Measurements from ENCODE around the gene RAB28. TPM values are rescaled to one million over a fixed set of nuclear protein-coding genes. Genes with fewer than 3 reads are reported as not detected.

Gene RAB28
- total RNA-seq, 1 donor = 12.3 TPM

DNA sequence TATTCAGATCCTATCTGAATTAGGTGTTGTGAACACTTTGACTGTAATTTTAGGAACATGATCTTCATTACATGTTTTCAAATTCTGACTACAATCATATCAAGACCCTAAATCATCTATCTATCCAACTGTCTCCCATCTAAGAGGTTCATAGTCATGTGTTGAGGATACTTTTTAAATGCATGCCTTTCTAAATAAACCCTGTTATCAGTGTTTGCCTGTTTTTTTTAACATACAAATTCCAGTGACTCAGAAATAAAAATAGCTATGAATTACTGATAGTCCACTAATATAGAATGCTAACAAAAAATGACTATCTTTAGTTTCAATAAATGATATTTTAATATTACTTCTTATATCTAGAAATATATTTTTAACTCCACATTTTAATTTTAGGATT, 8.0 kb downstream of the RAB28 start:
- peaks cover 14% of the 10 kb centered on the region for H3K79me2 ChIP-seq (ENCODE audit: insufficient read depth, low read length)
- no peak overlapping the region for H3K27ac ChIP-seq (ENCODE audit: low read depth, low read length)
- H3K4me1 ChIP-seq (ENCODE audit: insufficient read depth, low read length) = peaks cover 10% of the 10 kb centered on the region
- peaks cover 2% of the 10 kb centered on the region for H4K20me1 ChIP-seq (ENCODE audit: insufficient read depth, low read length)
- no peak for DNase-seq (ENCODE audit: insufficient read length, low spot score, missing footprints)
- no peak overlapping the region for H2AFZ ChIP-seq (ENCODE audit: low read length)
- H3K4me3 ChIP-seq (ENCODE audit: insufficient read depth, low read length) = no peak overlapping the region
- no peaks in the 10 kb centered on the region for H3K36me3 ChIP-seq (ENCODE audit: insufficient read depth, low read length)
- H3K27me3 ChIP-seq (ENCODE audit: insufficient read depth, low read length) = no peaks in the 10 kb centered on the region
- no peaks in the 10 kb centered on the region for H3K9me3 ChIP-seq (ENCODE audit: low read depth, low read length)
- no peak overlapping the region for H3K4me2 ChIP-seq (ENCODE audit: insufficient read depth, low read length)
- TF ChIP-seq CTCF (IDR thresholded peaks at IDR 0.05; ENCODE audit: extremely low read depth, low read depth, low read length) = no peak

DNA sequence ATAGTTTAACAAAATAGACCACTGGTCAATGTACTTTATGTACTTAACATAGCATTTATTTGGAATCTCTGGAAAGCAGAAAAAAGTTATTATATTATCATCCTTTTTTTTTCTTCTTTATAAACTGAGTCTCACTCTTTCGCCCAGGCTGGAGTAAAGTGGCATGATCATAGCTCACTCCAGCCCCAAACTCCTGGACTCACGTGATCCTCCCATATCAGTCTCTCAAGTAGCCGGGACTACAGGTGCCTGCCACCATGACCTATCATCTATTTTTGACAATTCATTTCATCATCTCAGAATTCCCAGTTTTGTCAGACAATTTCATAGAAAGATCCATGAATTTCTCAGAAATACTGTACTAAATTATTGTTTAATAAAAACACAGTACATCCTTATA, 12.7 kb downstream of the RAB28 start:
- TF ChIP-seq CTCF (IDR thresholded peaks at IDR 0.05; ENCODE audit: extremely low read depth, low read depth, low read length) = no peak
- peaks cover 7% of the 10 kb centered on the region for H3K79me2 ChIP-seq (ENCODE audit: insufficient read depth, low read length)
- H3K4me1 ChIP-seq (ENCODE audit: insufficient read depth, low read length) = peaks cover 1% of the 10 kb centered on the region
- no peak overlapping the region for H3K4me2 ChIP-seq (ENCODE audit: insufficient read depth, low read length)
- no peak overlapping the region for H2AFZ ChIP-seq (ENCODE audit: low read length)
- no peak overlapping the region for H3K4me3 ChIP-seq (ENCODE audit: insufficient read depth, low read length)
- no peaks in the 10 kb centered on the region for H3K36me3 ChIP-seq (ENCODE audit: insufficient read depth, low read length)
- H3K27ac ChIP-seq (ENCODE audit: low read depth, low read length) = no peak overlapping the region
- no peaks in the 10 kb centered on the region for H3K27me3 ChIP-seq (ENCODE audit: insufficient read depth, low read length)
- H3K9me3 ChIP-seq (ENCODE audit: low read depth, low read length) = no peaks in the 10 kb centered on the region
- no peaks in the 10 kb centered on the region for H4K20me1 ChIP-seq (ENCODE audit: insufficient read depth, low read length)
- no peak for DNase-seq (ENCODE audit: insufficient read length, low spot score, missing footprints)

- H3K27ac ChIP-seq (ENCODE audit: low read depth, low read length) = no peak overlapping the region
These were observed 13.8 kb downstream of the RAB28 start for GRCh38 chr4:13470379-13470778.

DNA sequence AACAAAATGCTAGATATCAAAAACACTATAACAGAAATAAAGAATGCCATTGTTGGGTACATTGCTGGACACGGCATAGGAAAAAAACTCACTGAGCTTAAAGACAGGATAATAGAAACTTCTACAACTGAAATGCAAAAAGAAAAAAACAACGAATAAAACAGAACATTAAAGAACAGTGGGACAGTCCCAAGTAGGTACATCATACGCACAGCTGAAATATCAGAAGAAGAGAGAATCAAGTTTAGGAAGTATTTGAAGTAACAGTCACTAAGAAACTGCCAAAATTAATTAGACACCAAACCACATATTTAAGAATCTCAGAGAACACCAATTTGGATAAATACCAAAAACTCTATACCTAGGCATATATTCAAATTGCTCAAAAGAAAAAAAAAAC, 19.2 kb downstream of the RAB28 start:
- H3K27me3 ChIP-seq (ENCODE audit: insufficient read depth, low read length) = no peaks in the 10 kb centered on the region
- no peak overlapping the region for H2AFZ ChIP-seq (ENCODE audit: low read length)
- no peak for DNase-seq (ENCODE audit: insufficient read length, low spot score, missing footprints)
- no peak overlapping the region for H3K27ac ChIP-seq (ENCODE audit: low read depth, low read length)
- H3K36me3 ChIP-seq (ENCODE audit: insufficient read depth, low read length) = no peaks in the 10 kb centered on the region
- no peak for TF ChIP-seq CTCF (IDR thresholded peaks at IDR 0.05; ENCODE audit: extremely low read depth, low read depth, low read length)
- peaks cover 2% of the 10 kb centered on the region for H3K4me1 ChIP-seq (ENCODE audit: insufficient read depth, low read length)
- no peak overlapping the region for H3K4me3 ChIP-seq (ENCODE audit: insufficient read depth, low read length)
- H3K9me3 ChIP-seq (ENCODE audit: low read depth, low read length) = no peaks in the 10 kb centered on the region
- peaks cover 27% of the 10 kb centered on the region for H3K79me2 ChIP-seq (ENCODE audit: insufficient read depth, low read length)
- H4K20me1 ChIP-seq (ENCODE audit: insufficient read depth, low read length) = no peaks in the 10 kb centered on the region
- H3K4me2 ChIP-seq (ENCODE audit: insufficient read depth, low read length) = no peak overlapping the region

More at GRCh38 chr4:13470379-13470778, 13.8 kb downstream of the RAB28 start:
- Histone ChIP-seq H2AFZ (ENCODE audit: low read length) (no peak overlapping the region), H3K4me3 (ENCODE audit: insufficient read depth, low read length) (no peak overlapping the region), H3K4me1 (ENCODE audit: insufficient read depth, low read length) (no peaks in the 10 kb centered on the region), H3K9me3 (ENCODE audit: low read depth, low read length) (no peaks in the 10 kb centered on the region), H3K79me2 (ENCODE audit: insufficient read depth, low read length) (peaks cover 12% of the 10 kb centered on the region), H3K36me3 (ENCODE audit: insufficient read depth, low read length) (no peaks in the 10 kb centered on the region), H3K4me2 (ENCODE audit: insufficient read depth, low read length) (no peak overlapping the region), H3K27me3 (ENCODE audit: insufficient read depth, low read length) (no peaks in the 10 kb centered on the region), H4K20me1 (ENCODE audit: insufficient read depth, low read length) (no peaks in the 10 kb centered on the region)
- no peak for DNase-seq (ENCODE audit: insufficient read length, low spot score, missing footprints)
- TF ChIP-seq CTCF (IDR thresholded peaks at IDR 0.05; ENCODE audit: extremely low read depth, low read depth, low read length) = no peak

All from osteoblast (primary cell).